GM12874 (cell line): ENCODE data around the gene FTH1.

Source experiments
- TF ChIP-seq, protein P1 (sequence below): IDR thresholded peaks from 2 replicates; pipeline ENCODE4 v1.5.1; 2011; ENCODE audit warnings: low read depth, mild to moderate bottlenecking, control low read depth, low read length, moderate library complexity; ENCODE audit not compliant: insufficient read depth

The FTH1 gene

GRCh38 chr11:61924064-61924455 lies 43.4 kb downstream of the FTH1 start:
- TF ChIP-seq, protein P1, sequence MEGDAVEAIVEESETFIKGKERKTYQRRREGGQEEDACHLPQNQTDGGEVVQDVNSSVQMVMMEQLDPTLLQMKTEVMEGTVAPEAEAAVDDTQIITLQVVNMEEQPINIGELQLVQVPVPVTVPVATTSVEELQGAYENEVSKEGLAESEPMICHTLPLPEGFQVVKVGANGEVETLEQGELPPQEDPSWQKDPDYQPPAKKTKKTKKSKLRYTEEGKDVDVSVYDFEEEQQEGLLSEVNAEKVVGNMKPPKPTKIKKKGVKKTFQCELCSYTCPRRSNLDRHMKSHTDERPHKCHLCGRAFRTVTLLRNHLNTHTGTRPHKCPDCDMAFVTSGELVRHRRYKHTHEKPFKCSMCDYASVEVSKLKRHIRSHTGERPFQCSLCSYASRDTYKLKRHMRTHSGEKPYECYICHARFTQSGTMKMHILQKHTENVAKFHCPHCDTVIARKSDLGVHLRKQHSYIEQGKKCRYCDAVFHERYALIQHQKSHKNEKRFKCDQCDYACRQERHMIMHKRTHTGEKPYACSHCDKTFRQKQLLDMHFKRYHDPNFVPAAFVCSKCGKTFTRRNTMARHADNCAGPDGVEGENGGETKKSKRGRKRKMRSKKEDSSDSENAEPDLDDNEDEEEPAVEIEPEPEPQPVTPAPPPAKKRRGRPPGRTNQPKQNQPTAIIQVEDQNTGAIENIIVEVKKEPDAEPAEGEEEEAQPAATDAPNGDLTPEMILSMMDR: no peak

- TF ChIP-seq, protein P1: no peak
Measured at GRCh38 chr11:61923166-61924063, 44.0 kb downstream of the FTH1 start.

- TF ChIP-seq, protein P1: no peak
Measured at GRCh38 chr11:61922539-61922938, 44.9 kb downstream of the FTH1 start.

- TF ChIP-seq, protein P1: no peak
Measured at GRCh38 chr11:61921446-61921845, 46.0 kb downstream of the FTH1 start.

GRCh38 chr11:61919705-61920631 lies 47.5 kb downstream of the FTH1 start:
- TF ChIP-seq, protein P1: no peak

DNA sequence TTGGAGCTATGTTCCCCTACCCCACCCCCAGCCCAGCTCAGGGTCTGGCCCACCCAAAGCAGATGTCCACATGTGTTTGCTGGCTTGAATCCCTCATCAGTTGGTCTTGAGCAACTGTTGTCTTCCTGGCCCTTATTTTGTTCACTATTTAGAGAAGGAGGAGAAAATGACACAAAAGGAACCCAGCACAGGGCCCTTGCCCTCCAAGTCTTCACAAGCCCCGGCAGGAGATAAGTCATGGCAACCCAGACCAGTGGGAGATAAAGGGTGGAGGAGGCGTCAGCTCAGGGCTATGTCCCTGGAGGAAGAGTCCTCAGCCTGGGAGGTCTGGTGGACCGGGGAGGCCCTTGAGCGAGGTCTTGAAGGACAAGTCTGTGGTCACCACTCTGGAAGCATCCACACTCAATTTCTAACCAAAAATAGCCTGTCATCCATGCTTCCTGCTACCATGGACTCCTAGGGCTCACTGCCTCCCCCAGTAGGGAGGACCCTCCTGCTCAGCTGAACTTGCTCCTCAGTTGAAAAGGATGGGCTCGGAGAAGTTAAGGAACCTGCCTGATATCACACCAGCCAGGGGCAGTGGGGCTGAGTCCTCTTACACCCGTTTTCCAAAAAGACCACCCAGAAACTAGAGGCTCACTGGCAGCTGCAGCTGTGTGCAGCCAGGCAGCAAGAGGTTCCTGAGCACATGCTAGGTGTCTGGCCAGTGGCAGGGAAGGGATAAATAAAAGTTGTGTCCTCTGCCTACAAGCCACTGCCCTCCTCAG lies 48.3 kb downstream of the FTH1 start:
- TF ChIP-seq, protein P1: no peak
